HPDE6-E6E7 (cell line): ENCODE results near the gene KAZN.

Source experiments
- DNase-seq: peaks from one replicate; pipeline ENCODE4 v3.0.0; 2011; ENCODE audit warnings: missing footprints; ENCODE audit errors: extremely low spot score

Gene KAZN

DNA sequence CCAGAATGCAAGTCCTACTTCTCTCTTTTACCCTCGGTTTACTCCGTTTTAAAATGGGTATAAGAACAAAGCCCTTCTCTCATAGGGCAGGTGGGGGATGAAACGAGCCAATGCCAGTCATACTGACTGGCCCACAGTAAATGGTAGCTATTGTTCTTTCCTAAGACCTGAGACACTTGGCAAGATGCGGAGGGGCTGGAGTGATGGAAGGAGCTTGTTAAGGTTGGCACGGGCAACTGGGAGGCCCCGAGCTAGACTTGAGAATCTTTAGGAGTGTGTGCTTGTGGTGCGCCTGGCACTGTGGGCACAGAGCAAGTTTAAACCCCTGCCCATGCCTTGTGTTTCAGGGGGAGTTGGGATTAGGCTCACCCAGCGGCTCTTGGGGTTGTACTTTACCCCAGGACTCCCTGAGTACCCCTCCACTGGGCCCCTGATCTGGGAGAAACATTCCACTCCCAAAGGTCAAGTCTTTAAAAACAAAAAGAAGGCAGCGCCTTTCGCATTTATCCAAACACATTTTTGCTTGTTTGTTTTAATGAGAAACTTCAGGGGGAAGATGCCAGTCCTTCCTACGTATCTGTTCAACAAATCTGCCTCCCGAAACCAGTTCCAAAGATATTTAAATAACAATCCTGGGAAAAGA lies 314.5 kb downstream of the KAZN start:
- no peak for DNase-seq

DNA sequence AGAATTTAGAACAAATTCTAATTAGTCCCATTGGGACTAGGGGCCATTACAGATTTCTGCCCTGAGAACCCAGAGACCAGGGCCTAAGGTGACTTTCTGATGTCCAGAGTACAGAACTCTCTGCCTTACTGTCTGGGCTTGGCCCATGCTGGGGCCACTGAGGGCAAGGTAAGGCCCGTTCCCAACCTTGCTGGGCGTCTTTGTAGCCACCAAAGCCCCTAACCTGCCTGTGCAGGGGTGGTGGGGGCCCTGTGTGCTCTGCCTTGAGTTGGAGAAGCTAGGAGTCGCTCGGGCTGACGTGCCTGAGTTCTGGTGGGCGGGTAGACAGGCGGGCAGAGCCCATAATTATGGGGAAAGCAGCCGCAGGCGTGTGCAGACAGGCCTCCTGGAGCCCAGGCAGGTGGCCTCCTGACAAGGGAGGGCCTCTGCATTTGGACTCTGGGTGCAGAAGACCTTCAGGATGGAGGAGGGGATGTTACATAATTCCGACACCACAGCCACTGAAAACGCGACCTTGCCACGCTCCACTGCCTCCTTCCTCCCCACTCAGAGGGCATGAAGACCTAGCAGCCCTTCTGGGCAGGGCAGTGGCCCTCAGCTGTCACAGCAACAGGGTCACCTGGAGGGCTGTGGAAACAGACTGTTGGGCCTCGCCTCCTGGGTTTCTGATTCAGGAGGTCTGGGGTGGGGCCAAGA lies 315.1 kb downstream of the KAZN start:
- no peak for DNase-seq

GRCh38 chr1:14914351-14914988 lies 316.0 kb downstream of the KAZN start:
- no peak for DNase-seq

DNA sequence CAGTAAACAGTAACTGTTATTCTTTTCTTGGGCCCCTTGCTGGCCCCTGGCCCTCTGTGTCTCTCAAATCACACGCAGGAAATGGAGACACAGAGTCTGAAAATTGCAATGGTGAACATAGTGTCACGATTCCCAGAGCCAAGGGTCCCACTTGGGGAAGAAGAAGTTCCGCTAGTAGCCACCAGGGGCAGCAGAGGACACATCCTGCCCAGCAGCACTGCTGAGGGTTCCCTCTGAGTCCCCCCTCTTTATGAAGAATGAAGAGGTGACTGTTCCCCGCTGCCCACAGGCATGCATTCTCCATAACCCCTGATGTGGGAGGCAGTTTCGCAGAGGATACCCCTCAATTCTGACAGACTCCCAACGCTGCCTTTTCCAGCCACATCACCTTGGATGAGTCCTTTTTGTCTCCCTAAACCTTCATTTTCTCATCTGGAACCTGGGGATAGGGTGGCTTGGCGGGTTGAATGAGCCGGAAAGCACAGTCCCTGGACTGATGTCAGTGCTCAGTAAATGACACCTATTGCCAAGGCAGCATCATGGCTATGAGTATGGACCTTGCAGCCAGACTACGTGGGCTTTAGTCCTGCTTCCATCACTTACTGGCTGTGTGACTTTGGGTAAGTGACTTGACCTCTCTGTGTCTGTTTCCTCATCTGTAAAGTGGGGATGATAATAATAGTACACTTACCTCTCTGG lies 317.0 kb downstream of the KAZN start:
- DNase-seq = no peak

- DNase-seq = no peak
These were observed 320.8 kb downstream of the KAZN start for GRCh38 chr1:14919289-14919688.

- no peak for DNase-seq
These were observed 321.3 kb downstream of the KAZN start for GRCh38 chr1:14919751-14920150.

- no peak for DNase-seq
These were observed 322.6 kb downstream of the KAZN start for GRCh38 chr1:14921057-14921456.

DNA sequence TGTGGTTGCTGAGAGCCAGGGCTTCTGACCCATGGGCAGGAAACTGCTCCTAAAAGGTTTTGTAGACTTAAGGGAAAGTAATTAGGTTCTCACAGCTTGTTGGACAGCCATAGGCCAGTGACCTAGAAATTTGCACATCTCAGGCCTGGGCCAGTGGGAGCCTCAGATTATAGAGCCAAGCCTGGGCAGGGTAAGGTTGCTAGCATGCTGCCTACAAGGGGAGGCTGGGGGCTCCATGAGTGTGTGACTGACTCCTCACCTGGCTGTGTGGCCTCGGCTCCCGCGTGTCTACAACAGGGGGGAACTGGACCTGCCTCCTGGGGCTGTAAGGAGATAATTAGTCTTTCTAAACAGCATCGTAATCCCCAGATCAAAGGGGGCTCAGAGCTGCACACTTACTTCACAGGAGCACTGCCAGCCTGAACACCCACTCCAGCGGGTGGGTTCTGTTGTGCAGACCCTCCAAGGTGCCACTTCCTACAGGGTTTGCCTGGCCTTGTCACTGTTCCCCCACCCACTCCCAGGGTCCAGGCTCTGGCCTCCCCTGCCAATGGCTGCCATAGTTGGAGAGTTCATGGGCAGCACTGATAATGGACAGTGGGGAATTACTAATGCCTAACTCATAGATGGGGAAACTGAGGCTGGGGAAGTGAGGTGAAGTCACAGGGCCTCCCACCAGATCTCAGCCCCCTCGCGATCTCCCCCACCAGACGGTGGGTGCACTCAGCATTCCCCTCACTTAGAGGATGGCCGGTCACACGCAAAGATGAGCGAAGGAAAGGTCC lies 324.6 kb downstream of the KAZN start:
- no peak for DNase-seq

- DNase-seq = peak; percentile 33
These were observed 325.4 kb downstream of the KAZN start for GRCh38 chr1:14923727-14924452.

DNA sequence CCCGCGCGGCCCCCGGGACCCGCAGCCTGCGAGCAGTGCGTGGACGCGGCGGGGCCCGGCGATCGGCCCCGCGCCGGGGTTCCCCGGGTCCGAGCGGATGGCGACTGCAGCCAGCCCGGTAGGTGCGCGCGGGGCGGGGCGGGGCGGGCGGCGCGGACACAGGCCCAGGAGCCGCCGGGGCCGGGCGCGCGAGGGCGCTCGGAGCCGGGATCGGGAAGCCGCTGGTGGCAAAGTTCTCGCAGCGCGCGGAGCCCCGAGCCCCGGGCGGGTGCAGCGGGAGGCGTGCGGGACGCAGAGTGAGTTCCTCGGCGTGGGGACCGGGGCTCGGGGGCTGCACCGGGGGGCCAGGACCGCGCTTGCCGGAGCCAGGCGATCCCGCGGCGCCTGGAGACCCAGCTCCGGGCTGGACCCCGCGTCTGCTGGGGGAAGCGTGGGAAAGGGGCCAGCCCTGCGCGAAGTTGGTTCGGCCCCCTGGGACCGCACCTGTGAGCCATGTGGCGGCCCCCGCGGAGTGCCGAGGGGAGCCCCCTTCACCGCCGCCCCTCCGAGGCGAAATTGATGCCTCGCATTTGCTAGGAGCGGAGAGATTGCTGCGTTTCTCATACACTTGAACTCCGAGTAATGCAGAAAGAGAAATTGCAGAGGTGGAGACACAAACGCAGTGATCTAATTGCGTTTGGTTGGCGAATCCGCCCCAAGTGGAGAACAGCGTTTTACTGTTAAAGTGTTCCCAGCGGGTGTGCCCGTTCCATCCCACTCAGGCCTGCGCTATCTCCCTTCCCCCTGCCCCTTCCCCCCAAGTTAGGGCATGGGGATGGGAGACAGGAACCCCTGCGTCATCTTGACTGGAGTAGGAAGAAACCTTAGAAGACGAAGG lies 326.2 kb downstream of the KAZN start:
- peak; percentile 29 for DNase-seq

DNA sequence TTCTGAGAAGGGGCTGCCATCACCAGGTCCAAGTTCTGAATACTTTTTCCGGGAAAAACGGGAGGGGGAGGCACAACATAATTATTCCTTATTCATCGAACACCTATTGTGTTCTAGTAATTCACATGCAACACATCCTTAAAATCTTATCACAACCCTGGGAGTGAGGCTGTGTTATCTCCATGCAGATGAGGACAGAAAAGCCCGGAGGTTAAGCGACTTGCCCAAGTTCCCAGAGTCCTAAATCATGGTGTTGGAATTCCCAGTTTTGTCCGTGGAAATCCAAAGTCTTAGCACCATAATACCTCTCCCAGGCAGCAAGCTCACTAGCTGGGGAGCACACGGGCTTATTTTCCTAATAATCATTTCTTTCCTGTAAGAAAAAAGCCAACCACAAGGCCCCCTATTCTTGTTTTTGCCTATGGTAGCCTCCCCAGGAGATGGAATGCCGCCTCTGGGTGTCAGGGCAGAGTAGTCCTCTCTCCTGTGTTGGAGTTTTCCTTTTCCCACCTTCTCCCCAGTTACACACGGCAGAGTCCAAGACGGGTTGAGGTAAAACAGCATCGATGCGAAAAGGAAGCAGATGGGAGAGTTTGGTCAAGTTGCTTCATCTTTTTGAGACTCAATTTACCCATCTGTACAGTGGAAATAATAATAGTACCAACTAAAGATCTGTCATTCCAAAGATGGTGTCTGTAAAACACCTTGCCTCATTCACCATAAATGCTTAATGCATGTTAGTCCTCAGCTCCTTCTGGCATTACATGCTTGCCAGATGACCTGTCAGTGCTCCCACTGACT lies 327.1 kb downstream of the KAZN start:
- no peak for DNase-seq

DNA sequence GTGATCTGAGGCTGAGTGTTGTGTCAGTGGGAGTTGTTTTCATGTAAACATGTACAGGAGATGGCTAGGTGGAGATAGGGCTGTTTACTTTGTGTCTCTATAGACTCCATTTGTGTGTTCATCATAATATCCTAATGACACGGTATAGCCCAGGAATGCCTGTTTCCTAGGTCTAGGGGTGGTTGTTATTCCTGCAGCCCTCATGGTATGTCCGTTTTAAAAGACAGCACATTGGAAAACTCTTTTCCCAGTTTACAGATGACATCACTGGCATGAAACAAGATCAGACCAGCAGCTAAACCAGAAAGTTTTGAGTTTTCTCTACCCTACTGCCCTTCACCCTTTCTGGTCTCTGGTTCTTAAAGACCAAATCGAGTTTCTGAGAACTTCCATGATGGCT lies 327.7 kb downstream of the KAZN start:
- DNase-seq = no peak

DNA sequence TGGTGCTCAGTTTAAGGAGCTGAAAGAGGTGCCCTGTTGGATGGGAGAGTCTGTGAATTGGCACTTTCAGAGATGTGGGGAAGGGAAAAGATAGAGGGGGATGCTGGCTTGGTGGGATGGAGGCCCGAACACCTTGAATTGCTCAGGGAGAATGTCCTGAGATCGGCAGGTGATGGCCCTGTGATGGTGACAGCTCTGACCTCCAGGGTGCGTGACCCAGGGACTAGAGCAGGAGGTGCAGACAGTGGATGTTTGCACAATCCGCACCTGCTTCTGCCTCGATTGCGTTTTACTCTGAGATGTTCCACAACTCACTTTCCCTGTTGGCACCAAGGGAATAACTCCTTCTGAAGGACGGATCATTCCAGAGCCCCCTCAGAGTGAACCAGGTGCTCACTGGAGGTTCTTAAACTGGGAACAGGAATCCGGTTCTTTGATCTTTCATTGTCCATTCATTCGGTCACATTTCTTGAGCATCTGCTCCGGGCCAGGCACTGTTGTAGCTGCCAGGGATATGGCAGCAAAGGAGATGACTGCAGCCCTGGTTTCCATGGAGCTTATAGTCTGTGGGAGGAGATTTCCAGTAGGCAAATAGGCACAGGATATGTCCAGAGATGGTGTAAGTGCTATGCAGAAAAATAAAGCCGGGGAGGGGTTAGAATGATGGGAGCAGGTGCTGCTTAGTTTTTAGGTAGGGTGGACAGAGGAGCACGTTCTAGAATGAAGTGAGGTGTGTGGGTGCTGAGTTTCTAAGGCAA lies 328.5 kb downstream of the KAZN start:
- no peak for DNase-seq

DNA sequence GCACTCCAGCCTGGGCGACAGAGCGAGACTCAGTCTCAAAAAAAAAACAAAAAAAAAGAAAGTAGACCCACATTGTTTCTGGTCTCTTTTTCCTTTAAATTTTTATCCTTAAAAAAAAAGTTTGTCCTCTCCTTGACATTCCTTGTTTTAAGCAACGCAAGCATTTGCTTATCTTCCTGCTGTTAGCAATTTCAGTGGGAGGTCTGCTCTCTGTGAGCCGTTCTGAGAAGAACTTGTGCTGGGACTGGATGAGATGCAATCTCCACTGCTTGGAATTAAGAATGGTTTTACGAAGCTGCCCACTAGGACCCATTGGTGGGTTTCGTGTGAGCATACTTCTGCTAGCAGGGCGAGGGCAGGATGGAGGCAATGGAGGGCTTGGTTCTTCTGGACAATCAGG lies 329.9 kb downstream of the KAZN start:
- no peak for DNase-seq

- DNase-seq = no peak
These were observed 330.5 kb downstream of the KAZN start for GRCh38 chr1:14928886-14929546.

- DNase-seq = no peak
These were observed 331.2 kb downstream of the KAZN start for GRCh38 chr1:14929547-14930246.

GRCh38 chr1:14930247-14930965 lies 331.9 kb downstream of the KAZN start:
- DNase-seq = no peak
